Muscle of arm (tissue), 14 donors: ENCODE data around the gene ASCC1. TPM values are rescaled to one million over a fixed set of nuclear protein-coding genes. Genes with fewer than 3 reads are reported as not detected.

Source experiments
- DNase-seq: peaks from one replicate; pipeline ENCODE4 v3.0.0-alpha.2; 2013
- long read RNA-seq, 11 donors: transcript quantifications; one replicate each; lab custom pipeline, GENCODE V29; 2026
- polyA plus RNA-seq, 12 donors: library from polyadenylated mRNA; unstranded; fragments of 120-200 nt; gene quantifications; one replicate each; pipeline ENCODE4 v1.2.1, GENCODE V29; 2013; ENCODE audit not compliant: insufficient read length in 12 of 12

ASCC1 gene, protein sequence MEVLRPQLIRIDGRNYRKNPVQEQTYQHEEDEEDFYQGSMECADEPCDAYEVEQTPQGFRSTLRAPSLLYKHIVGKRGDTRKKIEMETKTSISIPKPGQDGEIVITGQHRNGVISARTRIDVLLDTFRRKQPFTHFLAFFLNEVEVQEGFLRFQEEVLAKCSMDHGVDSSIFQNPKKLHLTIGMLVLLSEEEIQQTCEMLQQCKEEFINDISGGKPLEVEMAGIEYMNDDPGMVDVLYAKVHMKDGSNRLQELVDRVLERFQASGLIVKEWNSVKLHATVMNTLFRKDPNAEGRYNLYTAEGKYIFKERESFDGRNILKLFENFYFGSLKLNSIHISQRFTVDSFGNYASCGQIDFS
- 10 to 100 TPM in 11 of 12 donors, not detected in 1; 21.5 to 32.1 (median 28.5) TPM for polyA plus RNA-seq
- long read RNA-seq, donor 1, partial matches to known transcripts, result 259 of 363 reads
- long read RNA-seq, donor 1, other reads (novel, unspliced or antisense), result 101 of 363 reads
- long read RNA-seq, donor 2, partial matches to known transcripts, result 0 of 2 reads
- long read RNA-seq, donor 2, other reads (novel, unspliced or antisense), result 0 of 2 reads
- long read RNA-seq, donor 3, partial matches to known transcripts, result 42 of 78 reads
- long read RNA-seq, donor 3, other reads (novel, unspliced or antisense), result 36 of 78 reads
- long read RNA-seq, donor 4, partial matches to known transcripts, result 46 of 77 reads
- long read RNA-seq, donor 4, other reads (novel, unspliced or antisense), result 28 of 77 reads
- long read RNA-seq, donor 5, result 0 reads
- long read RNA-seq, donor 6, partial matches to known transcripts, result 18 of 86 reads
- long read RNA-seq, donor 6, other reads (novel, unspliced or antisense), result 65 of 86 reads
- long read RNA-seq, donor 7, partial matches to known transcripts, result 95 of 133 reads
- long read RNA-seq, donor 7, other reads (novel, unspliced or antisense), result 35 of 133 reads
- long read RNA-seq, donor 8, transcript ASCC1-202 (10 exons, 2,002 nt), result major isoform, 6 of 244 reads
- long read RNA-seq, donor 8, partial matches to known transcripts, result 118 of 244 reads
- long read RNA-seq, donor 8, other reads (novel, unspliced or antisense), result 119 of 244 reads
- long read RNA-seq, donor 9, partial matches to known transcripts, result 162 of 234 reads
- long read RNA-seq, donor 9, other reads (novel, unspliced or antisense), result 69 of 234 reads
- long read RNA-seq, donor 10, transcript ASCC1-202 (10 exons, 2,002 nt), result major isoform, 7 of 335 reads
- long read RNA-seq, donor 10, partial matches to known transcripts, result 289 of 335 reads
- long read RNA-seq, donor 10, other reads (novel, unspliced or antisense), result 37 of 335 reads
- long read RNA-seq, donor 11, transcript ASCC1-202 (10 exons, 2,002 nt), result major isoform, 7 of 199 reads
- long read RNA-seq, donor 11, partial matches to known transcripts, result 93 of 199 reads
- long read RNA-seq, donor 11, other reads (novel, unspliced or antisense), result 99 of 199 reads

DNA sequence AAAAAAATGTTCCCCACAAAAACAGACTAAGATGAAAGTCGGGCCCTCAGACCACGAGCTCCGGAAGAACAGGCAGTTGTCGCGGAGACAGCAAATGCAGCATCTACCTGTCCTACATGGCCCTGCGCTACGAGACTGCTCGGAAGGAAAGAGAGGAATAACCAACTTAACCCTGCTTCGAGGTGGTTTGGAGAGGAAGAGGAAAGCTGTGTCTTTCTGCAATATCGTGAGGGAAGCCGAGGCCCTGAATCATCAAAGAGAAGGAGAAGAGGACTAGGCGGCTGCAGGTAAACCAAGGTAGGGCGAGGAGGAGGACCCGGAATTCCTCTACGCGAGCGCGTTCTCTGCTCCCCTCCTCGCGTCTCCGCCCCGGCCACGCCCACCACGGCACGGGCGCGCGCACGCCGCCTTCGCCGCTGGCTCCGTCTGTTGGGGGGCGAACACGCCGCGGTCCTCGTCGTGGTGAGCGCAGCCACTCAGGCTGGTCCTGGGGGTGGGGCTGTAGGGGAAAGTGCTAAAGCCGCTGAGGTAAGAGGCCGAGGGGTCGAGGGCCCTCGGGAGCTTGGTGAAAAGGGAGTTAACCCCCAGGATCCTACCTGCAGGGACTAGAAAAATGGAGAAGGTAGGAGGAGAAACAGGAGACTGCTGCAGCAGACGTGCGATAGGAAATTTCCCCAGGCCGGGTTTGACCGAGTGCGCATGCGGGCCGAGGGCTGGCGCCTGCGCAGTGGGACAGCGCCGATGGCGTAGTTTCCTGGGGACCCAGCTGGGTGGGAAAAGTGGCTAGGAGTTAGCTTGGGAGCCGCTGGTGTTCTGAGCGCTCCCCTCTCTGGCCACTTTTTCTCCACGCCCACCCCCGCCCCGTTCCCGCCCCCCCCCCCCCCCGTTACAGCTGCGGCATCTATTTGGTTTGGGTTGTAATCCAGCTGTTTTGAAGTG is at the start of gene ASCC1, which contains the start of gene ANAPC16:
TSS of gene ASCC1 (minus strand) at position 666 of the 939 bp plus-strand sequence. CDS start 2,978 bp downstream, outside the sequence.
TSS of gene ANAPC16 (plus strand) at position 402 of the 939 bp plus-strand sequence. CDS start 7,903 bp downstream, outside the sequence.
- peak; percentile 97 for DNase-seq

GRCh38 chr10:72265508-72265907 is 49.4 kb upstream of the ASCC1 start:
- DNase-seq, result no peak

GRCh38 chr10:72264536-72264935 is 48.5 kb upstream of the ASCC1 start:
- DNase-seq, result no peak

- no peak for DNase-seq
These were observed 47.7 kb upstream of the ASCC1 start for GRCh38 chr10:72263613-72264241.

DNA sequence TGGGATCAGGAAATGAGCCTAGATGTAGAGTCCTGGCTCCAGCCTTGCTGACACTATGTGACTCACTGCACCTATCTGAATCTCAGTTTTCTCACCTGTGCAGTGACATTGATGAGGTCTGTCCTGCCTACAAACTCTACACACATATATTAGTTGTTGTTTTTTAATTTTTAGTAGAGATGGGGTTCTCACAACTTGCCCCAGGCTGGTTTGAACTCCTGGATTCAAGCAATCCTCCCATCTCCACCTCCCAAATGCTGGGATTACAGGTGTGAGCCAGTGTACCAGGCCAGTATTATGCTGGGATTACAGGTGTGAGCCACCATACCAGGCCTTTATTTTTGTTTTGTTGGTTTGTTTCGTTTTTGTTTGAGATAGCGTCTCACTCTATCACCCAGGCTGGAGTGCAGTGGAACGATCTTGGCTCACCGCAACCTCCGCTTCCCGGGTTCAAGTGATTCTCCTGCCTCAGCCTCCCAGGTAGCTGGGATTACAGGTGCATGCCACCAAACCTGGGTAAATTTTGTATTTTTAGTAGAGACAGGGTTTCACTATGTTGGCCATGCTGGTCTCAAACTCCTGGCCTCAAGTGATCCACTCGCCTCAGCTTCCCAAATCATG is 45.8 kb upstream of the ASCC1 start:
- DNase-seq, result no peak

DNA sequence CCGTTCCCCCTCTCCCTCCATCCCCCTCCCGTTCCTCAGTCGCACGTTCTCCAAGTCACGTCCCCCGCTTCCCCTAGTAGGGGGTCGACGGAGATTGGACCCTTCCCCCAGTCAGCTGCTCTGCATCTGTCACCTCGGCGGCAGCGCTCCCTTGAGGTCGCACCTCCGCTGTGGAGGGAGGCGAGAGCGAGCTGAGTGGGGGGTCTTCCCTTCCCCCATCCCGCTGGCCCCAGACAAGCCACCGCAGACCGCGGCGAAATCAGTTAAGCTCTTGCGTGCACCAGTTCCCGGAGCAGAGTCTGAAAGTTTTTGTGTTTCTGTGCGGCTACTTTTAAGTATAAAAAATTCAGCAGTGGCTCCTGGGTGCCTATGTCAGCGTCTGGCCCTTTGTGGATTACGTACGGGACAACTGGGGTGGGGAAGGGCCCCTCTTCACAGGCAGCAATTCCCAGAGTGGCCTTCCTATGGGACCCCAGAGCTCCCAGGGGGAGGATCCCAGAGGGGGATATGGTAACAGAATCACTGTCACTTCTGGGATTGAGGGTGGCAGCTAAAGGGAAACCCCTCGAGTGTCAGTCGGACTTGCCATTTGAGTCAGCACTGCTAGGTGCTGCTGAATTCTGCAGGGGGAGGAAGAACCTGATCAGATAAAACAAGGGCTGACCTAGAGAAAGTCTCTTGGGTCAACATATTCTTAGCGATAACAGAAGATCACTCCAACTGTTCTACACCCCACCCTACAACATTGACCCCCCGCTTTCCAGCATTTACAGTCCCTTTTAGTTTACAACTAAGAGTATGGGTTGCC is 45.1 kb upstream of the ASCC1 start:
- DNase-seq, result no peak

- peak; percentile 91 for DNase-seq
These were observed 44.3 kb upstream of the ASCC1 start for GRCh38 chr10:72260239-72260975.

GRCh38 chr10:72259491-72260238 is 43.6 kb upstream of the ASCC1 start:
- DNase-seq, result peak; percentile 82

- no peak for DNase-seq
These were observed 42.5 kb upstream of the ASCC1 start for GRCh38 chr10:72258617-72259016.

- no peak for DNase-seq
These were observed 41.2 kb upstream of the ASCC1 start for GRCh38 chr10:72257051-72257892.

- no peak for DNase-seq
These were observed 40.1 kb upstream of the ASCC1 start for GRCh38 chr10:72255977-72256729.

GRCh38 chr10:72254813-72255568 is 38.9 kb upstream of the ASCC1 start:
- DNase-seq, result peak; percentile 88

GRCh38 chr10:72253578-72253977 is 37.5 kb upstream of the ASCC1 start:
- DNase-seq, result no peak

DNA sequence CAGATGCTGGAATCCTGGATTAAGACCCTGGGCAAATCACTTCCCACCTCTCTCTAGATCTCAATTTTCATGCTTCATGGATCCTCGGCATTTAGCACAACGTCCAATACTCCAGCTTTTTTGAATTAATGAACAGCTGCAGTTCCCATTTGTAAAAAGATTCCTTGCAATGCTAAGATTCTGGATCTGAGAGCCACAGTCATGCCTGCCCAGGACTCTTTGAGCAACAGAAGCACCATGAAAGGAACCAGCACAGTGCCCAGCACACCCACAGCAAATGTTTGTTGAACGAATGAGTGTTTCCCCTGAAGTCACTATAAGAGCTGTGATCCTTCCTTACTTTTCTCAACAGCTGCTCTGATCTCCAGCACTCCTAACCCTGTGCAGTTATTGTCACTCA is 36.9 kb upstream of the ASCC1 start:
- DNase-seq, result peak; percentile 48
